Breast epithelium (tissue), 4 donors: ENCODE results near the gene DOCK3. TPM values are rescaled to one million over a fixed set of nuclear protein-coding genes. Genes with fewer than 3 reads are reported as not detected.

Experiments
- DNase-seq, 2 donors: peaks; one replicate each; pipeline ENCODE4 v3.0.0-alpha.2; 2019; ENCODE audit warnings: low spot score in 2 of 2
- H3K27ac ChIP-seq, 2 donors: fragments of 200-600 bp; sonication (generic) in 1 of 2; one replicate each; pipeline ENCODE4 v1.5.1; 2016 to 2019; ENCODE audit warnings: mild to moderate bottlenecking in 1 of 2
- H3K27me3 ChIP-seq, 2 donors: fragments of 200-600 bp; sonication (generic) in 1 of 2; one replicate each; pipeline versions ENCODE4 v1.5.1 to v1.6.0; 2017 to 2019; ENCODE audit warnings: control low read depth in 1 of 2, mild to moderate bottlenecking in 1 of 2
- H3K36me3 ChIP-seq: fragments of 200-600 bp; one replicate; pipeline ENCODE4 v1.5.1; 2019
- H3K4me1 ChIP-seq, 2 donors: fragments of 200-600 bp; sonication (generic); one replicate each; pipeline ENCODE4 v1.5.1; 2016 to 2019; ENCODE audit warnings: control low read depth in 1 of 2
- H3K4me3 ChIP-seq, 3 donors: fragments of 200-600 bp; sonication (generic); 1 replicate in 2 of 3; 2 replicates in 1 of 3; pipeline ENCODE4 v1.5.1; 2016 to 2019; ENCODE audit warnings: mild to moderate bottlenecking in 3 of 3, moderate library complexity in 2 of 3
- H3K9me3 ChIP-seq, 2 donors: fragments of 200-600 bp; sonication (generic) in 1 of 2; one replicate each; pipeline ENCODE4 v1.5.1; 2016 to 2019; ENCODE audit warnings: control low read depth in 1 of 2
- POLR2A ChIP-seq: fragments of 450-650 bp; IDR thresholded peaks from one replicate; pipeline ENCODE4 v1.6.1; 2016; ENCODE audit warnings: antibody characterized with exemption, mild to moderate bottlenecking, moderate library complexity
- POLR2AphosphoS5 ChIP-seq, 3 donors: sonication (generic); formaldehyde crosslinking; IDR thresholded peaks; one replicate each; pipeline ENCODE4 v1.6.1; 2017; ENCODE audit warnings: antibody characterized with exemption in 3 of 3
- intact Hi-C: fragments of 100-400 bp; cut with DNase I; formaldehyde crosslinking; loops from one replicate; pipeline ENCODE4 v1.15.1; 2023; ENCODE audit warnings: low total_unique reads
- total RNA-seq, 3 donors: library from RNA; depleted of rRNA; stranded (reverse); fragments of >200 nt; gene quantifications; one replicate each; pipeline ENCODE4 v1.1.0, GENCODE V29; 2016
- TF ChIP-seq, protein P1 (sequence below), 3 donors: fragments of 450-650 bp; IDR thresholded peaks; one replicate each; pipeline ENCODE4 v1.5.1; 2016 to 2017; ENCODE audit warnings: antibody characterized with exemption in 3 of 3, mild to moderate bottlenecking in 3 of 3, moderate library complexity in 3 of 3

The DOCK3 gene
- total RNA-seq, 3 donors from 2014 or later, result 0.64 to 0.73 (median 0.66) TPM

DNA sequence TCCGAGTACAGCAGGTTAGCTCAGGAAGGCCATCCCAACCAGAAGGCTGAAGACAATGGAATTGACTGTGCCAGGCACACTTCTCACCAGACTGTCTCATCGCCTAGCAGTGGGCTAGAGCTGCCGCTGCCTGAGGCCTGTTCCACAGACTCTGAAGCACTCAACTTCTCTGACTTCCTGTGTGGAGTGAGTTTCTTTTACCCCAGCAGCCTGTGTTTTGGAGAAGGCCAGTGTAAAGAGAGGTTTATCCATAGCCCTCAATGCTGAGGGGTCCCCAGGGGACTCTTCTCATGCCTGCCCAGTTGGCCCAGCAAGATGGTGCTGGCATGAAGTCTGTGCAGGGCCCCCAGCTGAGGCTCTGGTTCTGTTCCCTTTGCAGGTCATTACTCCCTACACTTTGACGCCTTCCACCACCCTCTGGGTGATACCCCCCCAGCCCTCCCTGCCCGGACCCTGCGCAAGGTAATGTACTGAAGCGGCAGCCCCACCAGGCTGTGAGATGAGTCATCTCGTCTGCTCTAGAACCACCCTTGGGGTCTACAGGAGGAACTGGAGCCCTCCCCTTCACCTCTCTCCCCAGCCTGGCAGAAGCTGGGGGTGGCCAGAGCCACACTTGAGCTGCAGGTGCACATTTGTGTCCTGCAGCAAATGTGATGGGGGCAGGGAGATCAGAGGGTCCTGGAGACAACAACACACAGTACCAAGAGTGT, 705.2 kb downstream of the DOCK3 start:
- DNase-seq, result no peak
- intact Hi-C loops, result no loop called here
- H3K27me3 ChIP-seq, result no peaks in the 10 kb centered on the region
- H3K4me1 ChIP-seq, result peaks cover 5 to 9% of the 10 kb centered on the region in 2 donors
- H3K4me3 ChIP-seq, result no peak overlapping the region
- no peaks in the 10 kb centered on the region for H3K36me3 ChIP-seq
- H3K27ac ChIP-seq, result no peak overlapping the region
- H3K9me3 ChIP-seq, result no peaks in the 10 kb centered on the region
- TF ChIP-seq POLR2AphosphoS5 (IDR thresholded peaks at IDR 0.05) (no peak), POLR2A (no peak)
- TF ChIP-seq, protein P1, sequence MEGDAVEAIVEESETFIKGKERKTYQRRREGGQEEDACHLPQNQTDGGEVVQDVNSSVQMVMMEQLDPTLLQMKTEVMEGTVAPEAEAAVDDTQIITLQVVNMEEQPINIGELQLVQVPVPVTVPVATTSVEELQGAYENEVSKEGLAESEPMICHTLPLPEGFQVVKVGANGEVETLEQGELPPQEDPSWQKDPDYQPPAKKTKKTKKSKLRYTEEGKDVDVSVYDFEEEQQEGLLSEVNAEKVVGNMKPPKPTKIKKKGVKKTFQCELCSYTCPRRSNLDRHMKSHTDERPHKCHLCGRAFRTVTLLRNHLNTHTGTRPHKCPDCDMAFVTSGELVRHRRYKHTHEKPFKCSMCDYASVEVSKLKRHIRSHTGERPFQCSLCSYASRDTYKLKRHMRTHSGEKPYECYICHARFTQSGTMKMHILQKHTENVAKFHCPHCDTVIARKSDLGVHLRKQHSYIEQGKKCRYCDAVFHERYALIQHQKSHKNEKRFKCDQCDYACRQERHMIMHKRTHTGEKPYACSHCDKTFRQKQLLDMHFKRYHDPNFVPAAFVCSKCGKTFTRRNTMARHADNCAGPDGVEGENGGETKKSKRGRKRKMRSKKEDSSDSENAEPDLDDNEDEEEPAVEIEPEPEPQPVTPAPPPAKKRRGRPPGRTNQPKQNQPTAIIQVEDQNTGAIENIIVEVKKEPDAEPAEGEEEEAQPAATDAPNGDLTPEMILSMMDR (IDR thresholded peaks at IDR 0.05), result no peak

DNA sequence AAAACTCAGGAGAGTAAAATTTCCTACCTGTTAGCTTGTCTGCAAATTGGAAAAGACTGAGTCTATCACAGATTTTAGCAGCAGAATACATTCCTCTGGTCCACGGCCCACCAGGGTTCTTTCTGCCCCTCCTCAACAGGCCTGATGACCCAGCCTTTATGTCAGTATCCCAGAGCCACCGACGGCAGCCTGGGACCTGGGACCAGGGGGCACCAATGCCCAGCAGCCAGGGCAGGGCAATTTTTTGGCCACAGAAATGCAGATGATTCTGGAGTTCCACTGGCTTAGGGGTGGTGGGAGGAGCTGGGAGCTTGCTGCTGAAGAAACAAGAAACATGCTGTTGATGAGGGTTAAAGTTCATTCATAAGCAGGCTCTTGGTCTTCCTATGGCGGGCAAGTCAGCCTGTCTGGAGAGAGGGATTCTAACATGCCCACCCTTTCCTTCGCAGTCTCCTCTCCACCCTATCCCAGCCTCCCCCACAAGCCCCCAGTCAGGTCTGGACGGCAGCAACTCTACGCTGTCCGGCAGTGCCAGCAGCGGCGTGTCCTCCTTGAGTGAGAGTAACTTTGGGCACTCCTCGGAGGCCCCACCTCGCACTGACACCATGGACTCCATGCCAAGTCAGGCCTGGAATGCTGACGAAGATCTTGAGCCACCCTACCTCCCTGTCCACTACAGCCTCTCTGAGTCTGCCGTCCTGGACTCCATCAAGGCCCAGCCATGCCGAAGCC, 706.0 kb downstream of the DOCK3 start:
- TF ChIP-seq POLR2A, result no peak
- TF ChIP-seq, protein P1 (IDR thresholded peaks at IDR 0.05), result no peak
- TF ChIP-seq POLR2AphosphoS5 (IDR thresholded peaks at IDR 0.05), result no peak
- no peaks in the 10 kb centered on the region for H3K9me3 ChIP-seq
- intact Hi-C loops, result no loop called here
- DNase-seq, result no peak
- no peak overlapping the region for H3K27ac ChIP-seq
- H3K27me3 ChIP-seq, result no peaks in the 10 kb centered on the region
- no peak overlapping the region for H3K4me3 ChIP-seq
- peaks cover 5 to 9% of the 10 kb centered on the region in 2 donors for H3K4me1 ChIP-seq
- no peaks in the 10 kb centered on the region for H3K36me3 ChIP-seq

DNA sequence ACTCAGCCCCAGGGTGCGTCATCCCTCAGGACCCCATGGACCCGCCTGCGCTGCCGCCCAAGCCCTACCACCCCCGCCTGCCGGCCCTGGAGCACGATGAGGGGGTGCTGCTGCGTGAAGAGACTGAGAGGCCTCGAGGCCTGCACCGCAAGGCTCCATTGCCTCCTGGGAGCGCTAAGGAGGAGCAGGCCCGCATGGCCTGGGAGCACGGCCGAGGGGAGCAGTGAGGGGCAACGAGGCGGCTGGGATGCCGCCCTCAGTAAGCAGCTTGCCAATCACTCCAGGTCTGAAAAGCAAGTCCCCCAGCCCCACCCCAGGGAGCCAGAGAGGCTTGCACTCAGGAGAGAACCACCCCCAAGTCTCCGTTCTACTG, 706.6 kb downstream of the DOCK3 start:
- Histone ChIP-seq H3K27ac (no peak overlapping the region), H3K4me1 (peaks cover 5 to 14% of the 10 kb centered on the region in 2 donors), H3K36me3 (no peaks in the 10 kb centered on the region), H3K4me3 (no peak overlapping the region), H3K27me3 (no peaks in the 10 kb centered on the region), H3K9me3 (no peaks in the 10 kb centered on the region)
- no peak for DNase-seq
- intact Hi-C loops, result no loop called here
- TF ChIP-seq, protein P1 (IDR thresholded peaks at IDR 0.05), result no peak
- TF ChIP-seq POLR2AphosphoS5 (IDR thresholded peaks at IDR 0.05) (no peak), POLR2A (no peak)

DNA sequence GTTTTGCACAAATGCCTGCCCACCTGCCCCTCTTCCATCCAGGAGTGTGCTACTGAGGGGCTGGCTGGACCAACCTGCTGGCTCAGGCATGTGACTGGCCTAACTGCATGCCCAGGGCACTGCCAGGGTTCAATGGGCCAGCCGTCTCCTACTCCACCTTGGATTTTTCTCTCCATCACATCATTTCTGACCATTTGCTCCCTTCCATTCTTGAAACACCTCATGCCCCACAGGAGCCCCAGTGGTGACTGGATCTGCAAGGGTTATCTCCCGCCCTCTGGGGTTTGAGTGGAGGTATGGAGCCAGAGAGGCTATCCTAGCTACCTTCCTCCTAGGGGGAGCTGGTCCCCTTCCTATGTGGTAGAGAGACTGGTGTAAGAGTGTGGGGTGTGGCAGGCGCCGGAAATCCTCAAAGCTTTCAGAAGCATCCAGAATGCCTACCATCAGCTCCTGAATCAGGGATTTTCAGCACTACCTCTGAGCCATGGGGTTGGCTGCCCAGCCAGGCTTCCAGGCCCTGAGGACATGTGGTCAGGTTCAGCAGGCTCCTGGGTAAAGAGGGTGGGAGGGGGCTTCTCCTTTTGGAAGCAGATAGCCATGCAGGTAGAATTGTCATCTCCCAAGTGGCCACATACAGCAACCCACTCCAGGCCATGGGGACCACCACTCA, 707.5 kb downstream of the DOCK3 start:
- Histone ChIP-seq H3K27me3 (no peaks in the 10 kb centered on the region), H3K27ac (no peak overlapping the region), H3K4me1 (peaks cover 5 to 14% of the 10 kb centered on the region in 2 donors), H3K4me3 (no peak overlapping the region), H3K36me3 (no peaks in the 10 kb centered on the region), H3K9me3 (no peaks in the 10 kb centered on the region)
- TF ChIP-seq POLR2AphosphoS5 (IDR thresholded peaks at IDR 0.05) (no peak), POLR2A (no peak)
- TF ChIP-seq, protein P1 (IDR thresholded peaks at IDR 0.05), result no peak
- intact Hi-C loops, result no loop called here
- no peak for DNase-seq
